OCI-LY1 (cell line): Measurements from ENCODE around the gene RNF217.

ENCODE experiments used
- H2AFZ ChIP-seq: fragments of 200-600 bp; sonication (generic), shearing (Covaris generic); 2 replicates; pipeline ENCODE4 v1.6.0; 2014; ENCODE audit warnings: antibody characterized with exemption, mild to moderate bottlenecking, low read length
- H3F3A ChIP-seq: fragments of 200-600 bp; sonication (generic), shearing (Covaris generic); 2 replicates; pipeline ENCODE4 v1.6.0; 2014; ENCODE audit warnings: mild to moderate bottlenecking, antibody characterized with exemption, low read length, moderate library complexity; ENCODE audit not compliant: insufficient read depth
- H3K27ac ChIP-seq: fragments of 200-600 bp; sonication (generic); 2 replicates; pipeline ENCODE4 v1.5.1; 2014; ENCODE audit warnings: low read length, mixed run types, mild to moderate bottlenecking, low read depth; ENCODE audit not compliant: poor library complexity, severe bottlenecking
- H3K27me3 ChIP-seq: fragments of 200-600 bp; sonication (generic); 2 replicates; pipeline ENCODE4 v1.6.0; 2014; ENCODE audit warnings: antibody characterized with exemption, mild to moderate bottlenecking, low read length, moderate library complexity; ENCODE audit not compliant: insufficient read depth
- H3K36me3 ChIP-seq: fragments of 200-600 bp; sonication (generic); 2 replicates; pipeline ENCODE4 v1.6.1; 2014; ENCODE audit warnings: mild to moderate bottlenecking, antibody characterized with exemption, low read length, moderate library complexity, mixed read lengths; ENCODE audit not compliant: insufficient read depth
- H3K4me1 ChIP-seq: fragments of 200-600 bp; sonication (generic); 2 replicates; pipeline ENCODE4 v1.5.1; 2014; ENCODE audit warnings: mild to moderate bottlenecking, low read length, moderate library complexity; ENCODE audit not compliant: insufficient read depth, severe bottlenecking
- H3K4me2 ChIP-seq: fragments of 200-600 bp; sonication (generic), shearing (Covaris generic); 2 replicates; pipeline ENCODE4 v1.6.1; 2014; ENCODE audit warnings: low read length
- H3K4me3 ChIP-seq: fragments of 200-600 bp; sonication (generic); 2 replicates; pipeline ENCODE4 v1.5.1; 2014; ENCODE audit warnings: low read length, low read depth, mild to moderate bottlenecking, mixed read lengths; ENCODE audit not compliant: poor library complexity, severe bottlenecking
- H3K79me2 ChIP-seq: fragments of 200-600 bp; shearing (Covaris generic); 2 replicates; pipeline ENCODE4 v1.6.1; 2016; ENCODE audit warnings: mixed run types, low read length, mixed read lengths; ENCODE audit not compliant: insufficient read depth
- H3K9ac ChIP-seq: fragments of 200-600 bp; sonication (generic), shearing (Covaris generic); 2 replicates; pipeline ENCODE4 v1.6.1; 2014; ENCODE audit warnings: mild to moderate bottlenecking, low read length, mixed read lengths
- H3K9me2 ChIP-seq: fragments of 200-600 bp; sonication (generic), shearing (Covaris generic); 2 replicates; pipeline ENCODE4 v1.6.1; 2014; ENCODE audit warnings: low read depth, mild to moderate bottlenecking, low read length, mixed read lengths
- H3K9me3 ChIP-seq: fragments of 200-600 bp; shearing (Covaris generic); 2 replicates; pipeline ENCODE4 v1.6.1; 2014; ENCODE audit warnings: low read length, mixed read lengths
- H4K20me1 ChIP-seq: fragments of 200-600 bp; sonication (generic), shearing (Covaris generic); 2 replicates; pipeline ENCODE4 v1.6.0; 2016; ENCODE audit warnings: mild to moderate bottlenecking, low read length; ENCODE audit not compliant: insufficient read depth
- CTCF ChIP-seq: fragments of 200-600 bp; sonication (generic), shearing (Covaris generic); IDR thresholded peaks from 2 replicates; pipeline ENCODE4 v1.5.1; 2017; ENCODE audit warnings: mild to moderate bottlenecking, antibody characterized with exemption, low read length, moderate library complexity, mixed read lengths
- EZH2 ChIP-seq: fragments of 200-600 bp; sonication (generic), shearing (Covaris generic); IDR thresholded peaks from 2 replicates; pipeline ENCODE4 v1.8.0; 2017; ENCODE audit warnings: borderline replicate concordance, mixed run types, mild to moderate bottlenecking, antibody characterized with exemption, low read length, moderate library complexity, mixed read lengths

Gene RNF217

GRCh38 chr6:124928851-124929250 lies 33.4 kb upstream of the RNF217 start:
- TF ChIP-seq EZH2 = no peak
- no peak for TF ChIP-seq CTCF
- Histone ChIP-seq H2AFZ (no peak overlapping the region), H3K36me3 (no peaks in the 10 kb centered on the region), H3K9me2 (no peaks in the 10 kb centered on the region), H3F3A (no peaks in the 10 kb centered on the region), H3K79me2 (no peaks in the 10 kb centered on the region), H3K4me2 (no peak overlapping the region), H4K20me1 (no peaks in the 10 kb centered on the region), H3K27ac (no peak overlapping the region), H3K4me3 (no peak overlapping the region), H3K27me3 (no peaks in the 10 kb centered on the region), H3K9me3 (no peaks in the 10 kb centered on the region), H3K4me1 (no peaks in the 10 kb centered on the region), H3K9ac (no peak overlapping the region)

- H3K4me1 ChIP-seq = no peaks in the 10 kb centered on the region
- H3K36me3 ChIP-seq = no peaks in the 10 kb centered on the region
- H3K27ac ChIP-seq = no peak overlapping the region
- H3K9me3 ChIP-seq = no peaks in the 10 kb centered on the region
- no peak overlapping the region for H3K4me2 ChIP-seq
- no peaks in the 10 kb centered on the region for H3K27me3 ChIP-seq
- no peaks in the 10 kb centered on the region for H3F3A ChIP-seq
- no peak overlapping the region for H3K4me3 ChIP-seq
- H4K20me1 ChIP-seq = no peaks in the 10 kb centered on the region
- H3K9me2 ChIP-seq = no peaks in the 10 kb centered on the region
- no peak for TF ChIP-seq CTCF
- TF ChIP-seq EZH2 = no peak
- H2AFZ ChIP-seq = no peak overlapping the region
- no peak overlapping the region for H3K9ac ChIP-seq
- no peaks in the 10 kb centered on the region for H3K79me2 ChIP-seq
Measured at GRCh38 chr6:124937645-124938044, 24.6 kb upstream of the RNF217 start.

GRCh38 chr6:124941259-124941658 lies 21.0 kb upstream of the RNF217 start:
- H3K9me3 ChIP-seq = no peaks in the 10 kb centered on the region
- no peak overlapping the region for H3K27ac ChIP-seq
- H3K27me3 ChIP-seq = no peaks in the 10 kb centered on the region
- H3K4me3 ChIP-seq = no peak overlapping the region
- H2AFZ ChIP-seq = no peak overlapping the region
- no peak overlapping the region for H3K4me2 ChIP-seq
- H3K9ac ChIP-seq = no peak overlapping the region
- no peaks in the 10 kb centered on the region for H3F3A ChIP-seq
- H3K4me1 ChIP-seq = no peaks in the 10 kb centered on the region
- no peaks in the 10 kb centered on the region for H3K36me3 ChIP-seq
- no peaks in the 10 kb centered on the region for H4K20me1 ChIP-seq
- no peaks in the 10 kb centered on the region for H3K79me2 ChIP-seq
- no peaks in the 10 kb centered on the region for H3K9me2 ChIP-seq
- TF ChIP-seq EZH2 (no peak), CTCF (no peak)
